HFF-Myc (cell line): ENCODE data around the gene BZW2.
A peak's percentile ranks its signal among the peaks of the same experiment; 100 is the strongest.

Experiments
- DNase-seq: peaks from one replicate; pipeline ENCODE4 v3.0.0-alpha.2; 2011; ENCODE audit warnings: low read depth; ENCODE audit errors: extremely low read depth
- H3K4me3 ChIP-seq: replicated peaks from 2 replicates; pipeline ENCODE4 v1.5.1; 2011; ENCODE audit warnings: low read depth, mild to moderate bottlenecking, control low read depth, low read length
- CTCF ChIP-seq: IDR thresholded peaks from 2 replicates; pipeline ENCODE4 v1.5.1; 2012; ENCODE audit warnings: mild to moderate bottlenecking, low read depth, low read length, control low read depth; ENCODE audit errors: missing control alignments

BZW2 gene

GRCh38 chr7:16644157-16644556, 1.8 kb upstream of the BZW2 start:
- DNase-seq = no peak
- TF ChIP-seq CTCF = no peak
- peak overlapping the region; percentile 91 for H3K4me3 ChIP-seq

GRCh38 chr7:16644636-16645592, 1.1 kb upstream of the BZW2 start:
- no peak for DNase-seq
- no peak for TF ChIP-seq CTCF
- H3K4me3 ChIP-seq = peak overlapping the region; percentile 91

- no peak for TF ChIP-seq CTCF
- no peak for DNase-seq
These were observed 591 bp downstream of the BZW2 start for GRCh38 chr7:16646472-16647072.

GRCh38 chr7:16647435-16647960, 1.5 kb downstream of the BZW2 start:
- DNase-seq = no peak
- H3K4me3 ChIP-seq = peak overlapping the region; percentile 91

More at GRCh38 chr7:16646472-16647072, 591 bp downstream of the BZW2 start:
- peak overlapping the region; percentile 91 for H3K4me3 ChIP-seq

GRCh38 chr7:16648551-16648950, 2.6 kb downstream of the BZW2 start:
- peak overlapping the region; percentile 91 for H3K4me3 ChIP-seq
- no peak for TF ChIP-seq CTCF
- DNase-seq = no peak

More at GRCh38 chr7:16647435-16647960, 1.5 kb downstream of the BZW2 start:
- no peak for TF ChIP-seq CTCF

DNA sequence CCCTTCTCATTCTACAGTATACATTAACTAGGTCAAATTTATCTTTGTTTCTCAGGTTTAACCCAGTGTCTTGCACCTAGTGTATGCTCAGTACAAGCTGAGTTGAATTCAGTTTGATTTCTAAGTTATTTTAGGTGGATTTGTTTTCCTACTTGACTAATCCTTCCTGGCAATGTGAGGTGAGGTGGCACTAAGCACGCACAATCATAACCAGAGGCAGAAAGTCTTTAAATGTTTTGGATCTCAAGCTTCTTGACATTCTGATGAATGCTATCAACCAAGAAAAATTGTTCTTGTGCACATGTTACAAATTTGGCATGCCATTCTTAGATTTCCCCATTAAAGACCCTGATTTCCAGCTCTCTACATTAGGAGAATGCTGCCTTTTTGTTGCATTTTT, 3.2 kb downstream of the BZW2 start:
- no peak overlapping the region for H3K4me3 ChIP-seq
- DNase-seq = no peak
- no peak for TF ChIP-seq CTCF
